HCT116 (cell line): ENCODE measurements around the gene PRKCH. TPM values are rescaled to one million over a fixed set of nuclear protein-coding genes. Genes with fewer than 3 reads are reported as not detected.

Experiments
- ATAC-seq: fragments of 200-7000 bp; cut with Tn5 transposase; 2 replicates; pipeline ENCODE4 v1.9.1; 2020; ENCODE audit warnings: mild to moderate bottlenecking, moderate library complexity
- BruUV-seq: library from RNA; stranded (reverse); fragments of 400-500 nt; replicated peaks from 2 replicates; lab custom pipeline; 2021; lab: Mats Ljungman, UMichigan
- CTCF ChIA-PET: fragments of 300-600 bp; sonication (Branson Sonifier 250); formaldehyde crosslinking; loops from one replicate; lab custom pipeline; 2021; ENCODE audit warnings: antibody characterized with exemption; lab: Charles Lee
- POLR2A ChIA-PET: fragments of 300-600, 350-600 bp; sonication (Branson Sonifier 250); formaldehyde crosslinking; loops from one replicate; lab custom pipeline; 2021; ENCODE audit warnings: antibody characterized with exemption; lab: Charles Lee
- RAD21 ChIA-PET, 2 experiments: fragments of 300-600 bp; sonication (Branson Sonifier 250); formaldehyde crosslinking; loops; one replicate each; lab custom pipeline; 2023; ENCODE audit warnings: low total read pairs in 2 of 2; ENCODE audit not compliant: uncharacterized antibody in 2 of 2, unreplicated experiment in 2 of 2, low non-redundant PET in 1 of 2; lab: Charles Lee
- DNase-seq: peaks from one replicate; pipeline ENCODE4 v3.0.0-alpha.2; 2010; ENCODE audit warnings: low read depth, low spot score
- H2AFZ ChIP-seq: fragments of 200-600 bp; shearing (Covaris generic), sonication (generic); 2 replicates; pipeline ENCODE4 v1.6.1; 2017; ENCODE audit warnings: low read depth, mixed run types, mixed read lengths, antibody characterized with exemption, low read length; ENCODE audit not compliant: poor library complexity, severe bottlenecking
- H3K27ac ChIP-seq: 2 replicates; pipeline ENCODE4 v1.5.1; 2012; ENCODE audit warnings: low read depth, low read length
- H3K27me3 ChIP-seq: fragments of 200-600 bp; sonication (generic); 2 replicates; pipeline ENCODE4 v1.6.1; 2016; ENCODE audit warnings: mixed run types, low read length, mixed read lengths; ENCODE audit not compliant: insufficient read depth
- H3K36me3 ChIP-seq, 2 experiments: fragments of 200-500 bp in 1 of 2; fragments of 200-600 bp in 1 of 2; sonication (Bioruptor generic) in 1 of 2; sonication (generic) in 1 of 2; 2 replicates each; pipeline versions ENCODE4 v1.5.1 to v1.6.1; 2014 to 2016; ENCODE audit warnings: low read length in 2 of 2, inconsistent platforms in 1 of 2, mixed read lengths in 1 of 2, mixed run types in 1 of 2; ENCODE audit not compliant: insufficient read depth in 2 of 2, control insufficient read depth in 1 of 2
- H3K4me1 ChIP-seq, 2 experiments: fragments of 200-600 bp in 1 of 2; sonication (generic) in 1 of 2; 2 replicates each; pipeline versions ENCODE4 v1.5.1 to v1.6.1; 2012 to 2017; ENCODE audit warnings: low read length in 2 of 2, inconsistent platforms in 1 of 2, mild to moderate bottlenecking in 1 of 2, mixed read lengths in 1 of 2, mixed run types in 1 of 2, moderate library complexity in 1 of 2; ENCODE audit not compliant: insufficient read depth in 2 of 2, control insufficient read depth in 1 of 2
- H3K4me2 ChIP-seq: fragments of 200-600 bp; sonication (generic); 2 replicates; pipeline ENCODE4 v1.6.1; 2017; ENCODE audit warnings: mixed run types, low read length, mixed read lengths
- H3K4me3 ChIP-seq, 2 experiments: fragments of 200-600 bp in 1 of 2; sonication (generic) in 1 of 2; replicated peaks in 1 of 2; 2 replicates each; pipeline ENCODE4 v1.5.1; 2011 to 2016; ENCODE audit warnings: low read length in 2 of 2, control low read depth in 1 of 2, low read depth in 1 of 2, mild to moderate bottlenecking in 1 of 2, mixed read lengths in 1 of 2, mixed run types in 1 of 2
- H3K79me2 ChIP-seq: fragments of 200-600 bp; sonication (generic); 2 replicates; pipeline ENCODE4 v1.6.1; 2017; ENCODE audit warnings: mild to moderate bottlenecking, mixed run types, low read length, moderate library complexity, mixed read lengths; ENCODE audit not compliant: insufficient read depth
- H3K9ac ChIP-seq: fragments of 200-600 bp; sonication (generic); 2 replicates; pipeline ENCODE4 v1.6.1; 2016; ENCODE audit warnings: low read length, mixed read lengths
- H3K9me2 ChIP-seq: fragments of 200-600 bp; sonication (generic), shearing (Covaris generic); 2 replicates; pipeline ENCODE4 v1.6.1; 2017; ENCODE audit warnings: mixed run types, mild to moderate bottlenecking, moderate library complexity; ENCODE audit not compliant: insufficient read depth
- H3K9me3 ChIP-seq, 2 experiments: fragments of 200-500 bp in 1 of 2; fragments of 200-600 bp in 1 of 2; sonication (Bioruptor generic) in 1 of 2; sonication (generic) in 1 of 2; 2 replicates each; pipeline ENCODE4 v1.6.1; 2014 to 2017; ENCODE audit warnings: low read length in 2 of 2, mixed read lengths in 2 of 2, inconsistent platforms in 1 of 2, low read depth in 1 of 2, mild to moderate bottlenecking in 1 of 2, mixed run types in 1 of 2, moderate library complexity in 1 of 2; ENCODE audit not compliant: control insufficient read depth in 1 of 2, insufficient read depth in 1 of 2
- H4K20me1 ChIP-seq: fragments of 200-600 bp; sonication (generic), shearing (Covaris generic); 2 replicates; pipeline ENCODE4 v1.6.1; 2017; ENCODE audit warnings: mixed run types, mild to moderate bottlenecking, moderate library complexity; ENCODE audit not compliant: insufficient read depth
- CBX3 ChIP-seq: IDR thresholded peaks from 2 replicates; pipeline ENCODE4 v1.6.1; 2012; ENCODE audit warnings: low read depth
- EGR1 ChIP-seq: IDR thresholded peaks from 2 replicates; pipeline ENCODE4 v1.6.1; 2012; ENCODE audit warnings: low read depth
- EZH2phosphoT487 ChIP-seq: fragments of 200-600 bp; IDR thresholded peaks from 2 replicates; pipeline ENCODE4 v1.6.1; 2018; ENCODE audit warnings: antibody characterized with exemption, borderline replicate concordance
- FOSL1 ChIP-seq: IDR thresholded peaks from 2 replicates; pipeline ENCODE4 v1.6.1; 2012; ENCODE audit warnings: low read depth
- JUND ChIP-seq: IDR thresholded peaks from 2 replicates; pipeline ENCODE4 v1.6.1; 2012
- MAX ChIP-seq: IDR thresholded peaks from 2 replicates; pipeline ENCODE4 v1.6.1; 2012
- RAD21 ChIP-seq: IDR thresholded peaks from 2 replicates; pipeline ENCODE4 v1.6.1; 2012; ENCODE audit warnings: low read depth, mild to moderate bottlenecking
- SIN3A ChIP-seq: IDR thresholded peaks from 2 replicates; pipeline ENCODE4 v1.6.1; 2012; ENCODE audit warnings: low read depth
- TCF7L2 ChIP-seq: IDR thresholded peaks from 2 replicates; pipeline ENCODE4 v1.7.0; 2011; ENCODE audit warnings: borderline replicate concordance, inconsistent platforms; ENCODE audit not compliant: insufficient read depth, insufficient read length; ENCODE audit errors: extremely low read depth
- ZNF274 ChIP-seq: fragments of 200-500 bp; sonication (Bioruptor generic); IDR thresholded peaks from 2 replicates; pipeline ENCODE4 v1.6.1; 2014; ENCODE audit warnings: mild to moderate bottlenecking, low read depth, low read length, inconsistent platforms
- intact Hi-C: fragments of 100-400 bp; cut with micrococcal nuclease; formaldehyde crosslinking; loops from 2 replicates; pipeline ENCODE4 v1.10.0; 2022
- total RNA-seq: library from RNA; stranded (reverse); gene quantifications from one replicate; pipeline ENCODE4 v1.2.1, GENCODE V29; 2021; ENCODE audit not compliant: unreplicated experiment

Gene PRKCH
- total RNA-seq, 1 experiment from 2014 or later: 16.6 TPM

DNA sequence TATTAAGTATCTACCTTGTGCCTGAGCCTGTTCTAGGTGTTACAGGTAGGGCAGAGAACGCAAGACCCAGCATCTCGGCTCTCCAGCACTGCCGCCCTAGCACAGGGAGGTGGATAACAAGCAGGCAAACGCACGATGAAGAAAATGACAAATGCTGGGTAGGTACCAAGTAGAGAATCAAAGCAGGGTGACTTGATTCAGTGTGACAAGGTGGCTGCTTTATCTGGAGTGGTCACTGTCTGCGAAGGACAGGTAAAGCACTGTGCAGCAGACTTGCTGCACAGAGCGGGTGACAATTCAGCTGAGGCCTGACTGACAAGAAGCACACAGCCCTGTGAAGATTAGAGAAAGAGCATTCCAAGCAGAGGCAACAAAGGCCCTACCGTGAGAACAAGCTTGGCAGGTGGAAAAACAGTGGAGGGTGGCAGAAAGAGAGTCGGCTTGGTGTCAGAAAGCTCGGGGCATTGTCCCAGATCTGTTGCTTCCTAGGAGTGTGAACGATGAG is 12.9 kb downstream of the PRKCH start (continued):
- TF ChIP-seq MAX (no peak), ZNF274 (no peak), SIN3A (no peak), TCF7L2 (no peak)

GRCh38 chr14:61335049-61335448 is 13.7 kb downstream of the PRKCH start:
- Histone ChIP-seq H3K4me3 (no peak overlapping the region), H3K36me3 (no peaks in the 10 kb centered on the region), H3K9me3 (no peaks in the 10 kb centered on the region), H3K79me2 (0 out of 2 replicates have a peak, but pooled peaks cover 3% of the 10 kb centered on the region), H3K4me2 (no peak overlapping the region), H3K4me1 (peaks cover 9 to 10% of the 10 kb centered on the region in 2 experiments; a peak in 3 of 4 replicates), H3K27me3 (no peaks in the 10 kb centered on the region), H4K20me1 (no peaks in the 10 kb centered on the region), H3K27ac (no peak overlapping the region), H3K9ac (no peak overlapping the region), H2AFZ (no peak overlapping the region), H3K9me2 (no peaks in the 10 kb centered on the region)
- no peak for DNase-seq
- no TSS peak for BruUV-seq
- TF ChIP-seq EGR1 (no peak), FOSL1 (no peak), JUND (no peak), CBX3 (no peak), EZH2phosphoT487 (no peak), RAD21 (no peak)
- ChIA-PET RAD21 (no interaction called here), CTCF (no interaction called here), POLR2A (no interaction called here)
- intact Hi-C loops: no loop called here
- no peak for ATAC-seq
